ENCODE data around the gene MED8.
"Not testable (repeated sequence)": the region's sequence is repeated elsewhere in the genome, so short reads cannot be mapped to it uniquely, and the experiment has no call there.

Gene MED8

DNA sequence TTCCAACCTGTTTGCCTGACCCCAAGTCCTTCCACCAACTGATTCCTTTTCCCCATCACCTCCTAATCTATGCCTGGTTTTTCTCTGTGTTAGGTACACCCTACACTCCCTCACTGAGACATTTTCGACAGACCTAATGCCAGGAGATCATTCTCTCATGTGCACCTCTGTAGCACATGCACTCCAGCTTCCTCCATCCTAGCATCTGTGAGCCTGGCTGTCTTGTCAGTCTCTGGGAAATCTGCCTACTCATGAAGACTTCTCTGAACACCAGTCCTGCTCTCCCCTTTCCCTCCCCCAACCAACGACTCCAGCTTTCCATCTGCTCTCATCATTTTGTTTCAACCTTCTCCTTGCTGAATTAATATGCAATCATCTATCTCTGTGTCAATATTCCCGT, 987 bp downstream of the MED8 start:
- in situ Hi-C loops (cut with HindIII; ENCODE audit: low sequenced_read_pairs) = no loop called here

DNA sequence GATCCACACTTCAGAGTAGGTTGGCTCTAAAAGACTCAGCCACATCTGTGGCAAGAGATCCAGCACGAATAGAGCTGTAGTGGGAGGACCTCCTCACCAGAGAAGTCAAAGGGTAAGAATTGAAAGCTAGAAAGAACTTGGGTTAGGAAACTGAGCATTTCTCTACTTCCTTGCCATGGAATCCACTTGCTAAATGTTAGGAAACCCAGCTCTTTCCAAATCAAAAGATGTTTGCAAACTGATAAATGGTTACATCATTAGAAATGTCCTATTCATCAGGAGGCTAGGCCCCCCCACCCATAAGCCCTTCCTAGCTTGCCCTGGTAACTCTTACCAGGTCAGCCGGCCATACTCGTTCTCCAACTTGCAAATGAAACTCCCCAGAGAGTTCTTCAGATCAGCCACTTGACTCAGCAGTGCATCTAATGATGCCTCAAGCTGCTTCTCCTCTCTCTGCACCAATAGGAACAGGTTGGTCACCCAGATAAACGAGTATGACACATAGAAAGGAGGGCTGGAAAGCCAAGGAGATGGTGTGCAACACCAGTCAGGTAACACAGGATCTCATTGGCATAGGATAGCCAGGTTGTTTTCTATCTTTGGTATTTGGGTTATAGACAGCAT, 1.5 kb downstream of the MED8 start:
- in situ Hi-C loops (cut with HindIII; ENCODE audit: low sequenced_read_pairs) = no loop called here

- in situ Hi-C loops (cut with HindIII; ENCODE audit: low sequenced_read_pairs) = no loop called here
These were observed 2.9 kb downstream of the MED8 start for GRCh38 chr1:43386676-43387075.

DNA sequence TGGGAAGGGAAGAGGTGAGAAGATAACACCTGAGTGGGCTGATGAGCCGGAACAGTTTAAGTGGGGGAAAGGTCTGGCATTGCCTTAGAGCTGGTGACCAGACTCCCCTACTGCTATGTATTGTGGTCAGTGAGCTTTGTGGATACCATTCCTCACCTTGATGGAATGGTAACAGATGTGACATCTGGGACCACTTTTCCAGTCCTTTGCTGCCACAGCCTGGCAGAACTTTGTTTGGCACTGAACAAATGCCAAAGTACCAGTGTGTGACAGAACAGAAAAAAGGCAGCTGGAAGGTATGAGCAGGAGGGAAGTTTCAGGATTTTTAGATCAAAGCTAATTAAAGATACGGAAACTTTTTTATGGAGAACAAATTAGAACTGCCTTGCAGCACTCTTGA, 6.2 kb downstream of the MED8 start:
- in situ Hi-C loops (cut with HindIII; ENCODE audit: low sequenced_read_pairs) = no loop called here

GRCh38 chr1:43382027-43382779, 7.4 kb downstream of the MED8 start:
- in situ Hi-C loops (cut with HindIII; ENCODE audit: low sequenced_read_pairs) = no loop called here

DNA sequence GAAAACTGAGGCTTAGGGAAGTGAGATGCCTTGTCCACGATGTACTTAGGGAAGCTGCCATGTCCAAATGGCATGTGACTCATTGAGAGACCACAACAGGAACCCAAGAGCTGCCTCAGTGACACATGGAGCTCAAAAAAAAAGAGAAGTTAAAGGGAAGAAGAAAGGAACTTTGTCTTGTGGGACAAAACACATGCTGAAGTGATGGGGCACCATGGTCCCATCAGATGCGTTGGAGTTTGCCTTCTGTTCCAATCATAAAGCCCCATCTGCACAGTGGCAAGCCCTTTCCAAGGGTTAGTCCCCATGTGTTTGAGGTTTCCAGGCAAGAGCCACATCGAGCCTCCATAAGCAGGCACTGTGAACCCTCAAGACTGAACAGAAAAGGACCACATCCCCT, 8.0 kb downstream of the MED8 start:
- in situ Hi-C loops (cut with HindIII; ENCODE audit: low sequenced_read_pairs) = no loop called here

GRCh38 chr1:43379476-43379875, 10.1 kb downstream of the MED8 start:
- in situ Hi-C loops (cut with HindIII; ENCODE audit: low sequenced_read_pairs) = no loop called here

DNA sequence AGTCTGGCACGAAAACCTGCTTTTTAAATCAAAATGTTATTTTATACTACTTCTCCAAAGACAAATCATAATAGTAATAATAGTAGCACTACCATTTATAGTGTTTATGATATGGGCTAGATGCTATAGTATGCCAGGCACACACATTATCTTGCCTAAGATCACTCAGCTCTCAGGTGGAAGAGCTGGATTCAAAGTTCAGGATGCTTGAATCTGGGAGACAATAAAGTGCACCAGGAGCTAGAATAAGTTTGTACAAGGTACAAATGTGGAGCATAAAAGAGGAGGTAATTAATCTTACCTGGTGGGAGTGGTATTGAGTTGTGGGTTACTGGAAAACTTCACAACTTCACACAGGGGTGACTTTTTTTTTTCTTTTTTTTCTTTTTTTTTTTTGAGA, 11.8 kb downstream of the MED8 start:
- in situ Hi-C loops (cut with HindIII; ENCODE audit: low sequenced_read_pairs) = no loop called here

GRCh38 chr1:43376723-43377235, 12.8 kb downstream of the MED8 start:
- in situ Hi-C loops (cut with HindIII; ENCODE audit: low sequenced_read_pairs) = no loop called here

- in situ Hi-C loops (cut with HindIII; ENCODE audit: low sequenced_read_pairs) = no loop called here
These were observed 16.3 kb downstream of the MED8 start for GRCh38 chr1:43373066-43373940.

DNA sequence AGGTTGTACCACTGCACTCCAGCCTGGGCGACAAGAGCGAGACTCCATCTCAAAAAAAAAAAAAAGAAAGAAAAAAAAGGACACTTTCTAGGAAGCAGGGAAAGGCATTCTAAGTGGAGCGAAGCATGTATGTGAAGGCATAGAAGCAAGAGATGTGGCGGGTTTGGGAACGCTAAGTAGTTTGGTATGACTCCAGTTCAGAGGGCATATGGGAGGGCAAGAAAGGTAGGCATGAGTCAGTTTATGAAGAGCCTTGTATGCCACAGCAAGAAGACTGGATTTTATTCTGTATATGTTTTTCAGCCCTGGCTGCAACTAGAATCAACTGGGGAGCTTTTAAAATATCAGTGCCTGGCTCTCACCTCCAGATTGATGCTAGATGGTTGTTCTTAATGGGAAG, 17.4 kb downstream of the MED8 start:
- in situ Hi-C loops (cut with HindIII; ENCODE audit: low sequenced_read_pairs) = no loop called here

- in situ Hi-C loops (cut with HindIII; ENCODE audit: low sequenced_read_pairs) = no loop called here
These were observed 19.0 kb downstream of the MED8 start for GRCh38 chr1:43370564-43370963.

DNA sequence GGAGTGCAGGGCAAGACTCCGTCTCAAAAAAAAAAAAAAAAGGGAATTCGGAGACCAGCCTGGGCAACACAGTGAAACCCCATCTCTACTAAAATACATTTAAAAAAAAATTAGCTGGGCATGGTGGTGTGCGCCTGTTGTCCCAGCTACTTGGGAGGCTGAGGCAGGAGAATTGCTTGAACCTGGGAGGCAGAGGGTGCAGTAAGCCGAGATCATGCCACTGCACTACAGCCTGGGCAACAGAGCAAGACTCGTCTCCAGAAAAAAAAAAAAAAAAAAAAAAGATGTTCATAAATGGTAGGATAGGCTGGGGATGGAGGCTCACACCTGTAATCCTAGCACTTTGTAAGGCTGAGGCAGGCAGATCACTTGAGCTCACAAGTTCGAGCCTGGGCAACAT, 19.8 kb downstream of the MED8 start:
- in situ Hi-C loops (cut with HindIII; ENCODE audit: low sequenced_read_pairs) = not testable (repeated sequence)

GRCh38 chr1:43368646-43369020, 21.0 kb downstream of the MED8 start:
- in situ Hi-C loops (cut with HindIII; ENCODE audit: low sequenced_read_pairs) = no loop called here

GRCh38 chr1:43367904-43368645, 21.5 kb downstream of the MED8 start, which contains the start of gene ELOVL1:
Gene ELOVL1, minus strand, starts transcription at chr1:43368011. Its CDS starts 2,402 bp downstream, at chr1:43365609.
- in situ Hi-C loops (cut with HindIII; ENCODE audit: low sequenced_read_pairs) = no loop called here

DNA sequence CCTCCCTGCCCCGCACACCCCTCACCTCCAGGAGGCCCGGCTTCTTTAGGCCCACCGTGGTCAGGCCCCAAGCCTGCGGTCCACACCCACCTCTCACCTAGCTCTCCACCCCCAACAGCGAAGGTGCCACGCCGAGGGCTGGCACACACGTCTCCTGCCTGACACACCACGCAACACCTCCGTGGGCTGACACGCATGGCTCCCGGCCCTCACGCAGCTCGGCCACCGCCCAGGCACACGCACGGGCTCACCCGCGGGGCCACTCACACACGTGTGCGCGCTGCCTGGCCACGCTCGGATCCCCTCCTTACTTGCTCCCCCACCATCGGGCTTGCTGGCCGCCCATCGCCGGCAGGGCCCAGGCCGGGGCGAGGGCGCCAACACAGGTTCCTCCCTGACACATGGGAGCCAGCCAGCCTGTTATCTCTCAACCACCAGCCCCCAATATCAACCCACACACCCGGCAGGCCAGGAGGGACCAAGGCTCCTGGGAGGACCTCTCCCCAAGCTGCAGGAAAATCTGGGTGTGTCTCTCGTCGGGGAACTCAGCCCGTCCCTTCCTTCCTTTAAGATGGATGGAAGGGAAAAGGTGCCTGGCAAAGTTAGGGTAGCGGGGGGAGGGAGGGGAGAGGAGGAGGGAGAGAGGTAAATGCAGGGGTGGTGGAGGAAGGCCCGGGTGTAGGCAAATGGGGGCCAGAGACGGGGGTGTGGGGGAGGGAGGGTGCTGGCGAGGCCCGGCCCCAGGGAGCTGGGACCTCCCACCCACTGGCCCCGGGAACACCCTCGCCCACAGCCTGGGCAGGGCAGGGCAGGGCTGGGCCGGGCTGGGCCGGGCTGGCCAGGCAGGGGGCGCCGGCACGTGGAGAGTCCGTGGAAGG, 22.3 kb downstream of the MED8 start:
- in situ Hi-C loops (cut with HindIII; ENCODE audit: low sequenced_read_pairs) = no loop called here

GRCh38 chr1:43366601-43367025, 23.0 kb downstream of the MED8 start:
- in situ Hi-C loops (cut with HindIII; ENCODE audit: low sequenced_read_pairs) = no loop called here

DNA sequence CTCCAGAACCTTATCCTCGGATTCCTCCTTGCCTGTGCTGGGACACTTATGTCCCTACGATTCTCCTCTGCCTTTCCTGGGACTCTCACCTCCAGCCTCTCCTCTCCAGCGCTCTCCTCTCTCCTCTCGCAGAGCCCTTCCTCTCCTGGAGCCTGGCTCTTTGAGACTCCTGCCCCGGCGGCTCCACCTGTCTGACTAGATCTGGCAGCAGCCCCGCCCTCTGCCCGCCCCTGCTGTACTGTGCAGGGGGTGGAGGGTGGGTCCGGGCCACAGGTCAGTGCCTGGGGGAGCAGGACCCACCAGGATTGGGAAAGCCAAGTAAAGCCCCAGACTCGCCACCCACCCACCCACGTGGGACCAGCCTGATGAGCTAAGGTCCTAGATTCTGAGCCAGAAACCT, 23.4 kb downstream of the MED8 start:
- in situ Hi-C loops (cut with HindIII; ENCODE audit: low sequenced_read_pairs) = no loop called here

DNA sequence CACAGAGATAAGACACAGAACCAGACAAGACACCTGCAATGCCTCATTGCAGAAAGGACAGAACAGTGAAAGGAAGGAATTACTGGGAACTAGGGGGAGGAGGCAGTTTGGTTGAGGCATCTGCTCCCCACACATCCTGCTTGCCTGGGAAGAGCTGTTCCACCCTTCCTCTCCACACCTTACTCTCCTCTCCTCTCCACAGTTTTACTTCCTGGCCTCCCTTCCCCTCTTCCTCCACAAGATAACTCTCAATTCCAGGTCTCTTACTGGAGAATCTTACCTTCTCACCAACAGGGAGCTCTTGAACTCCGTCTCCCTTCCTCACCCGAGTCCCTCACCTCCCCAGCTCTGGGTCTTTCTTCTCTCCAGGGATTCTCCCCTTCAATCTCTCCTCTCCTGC, 23.9 kb downstream of the MED8 start:
- in situ Hi-C loops (cut with HindIII; ENCODE audit: low sequenced_read_pairs) = no loop called here

Data from DLD1 (cell line).